ENCODE results near the gene ADSS1. TPM values are rescaled to one million over a fixed set of nuclear protein-coding genes. Genes with fewer than 3 reads are reported as not detected.

The ADSS1 gene
- total RNA-seq, 1 experiment from 2014 or later, result 9.9 TPM

GRCh38 chr14:104684449-104684821, 39.6 kb upstream of the ADSS1 start:
- Histone ChIP-seq H3K4me3 (replicated peaks in 1 of 2; ENCODE audit: low read depth in 1 of 2, low read length in 2 of 2) (no peak overlapping the region), H4K20me1 (ENCODE audit: insufficient read depth) (no peaks in the 10 kb centered on the region), H3K9me3 (ENCODE audit: control insufficient read depth in 1 of 2, insufficient read depth in 1 of 2, low read depth in 1 of 2, low read length in 2 of 2) (no peaks in the 10 kb centered on the region), H3K36me3 (ENCODE audit: control insufficient read depth in 1 of 2, insufficient read depth in 2 of 2, low read length in 2 of 2) (no peaks in the 10 kb centered on the region), H3K27ac (ENCODE audit: low read depth, low read length) (no peak overlapping the region), H3K27me3 (ENCODE audit: insufficient read depth, low read length) (no peaks in the 10 kb centered on the region), H3K4me1 (ENCODE audit: control insufficient read depth in 1 of 2, insufficient read depth in 2 of 2, low read length in 2 of 2) (peaks cover 67 to 79% of the 10 kb centered on the region in 2 experiments), H3K4me2 (ENCODE audit: low read length) (no peak overlapping the region), H3K9me2 (ENCODE audit: insufficient read depth) (no peaks in the 10 kb centered on the region), H3K9ac (ENCODE audit: low read length) (no peak overlapping the region), H2AFZ (ENCODE audit: low read depth, low read length, poor library complexity, severe bottlenecking) (no peak overlapping the region), H3K79me2 (ENCODE audit: insufficient read depth, low read length) (no peaks in the 10 kb centered on the region)
- POLR2A ChIA-PET, result no interaction called here
- intact Hi-C loops (cut with micrococcal nuclease), result no loop called here
- CTCF ChIA-PET, result interaction anchor here (1.0 to 1.3 kb wide), 2 partner anchors 18 to 142 kb away, joined by 3 read pairs; no protein-coding TSS in a partner anchor
- RAD21 ChIA-PET (ENCODE audit: low non-redundant PET in 1 of 2, low total read pairs in 2 of 2, uncharacterized antibody in 2 of 2, unreplicated experiment in 2 of 2), result no interaction called here
- BruUV-seq (replicated peaks), result no TSS peak
- ATAC-seq (no peak), DNase-seq (ENCODE audit: low read depth, low spot score) (no peak)
- TF ChIP-seq ELF1 (IDR thresholded peaks at IDR 0.05; ENCODE audit: borderline replicate concordance, low read depth) (no peak), SP1 (IDR thresholded peaks at IDR 0.05; ENCODE audit: low read depth) (no peak), POLR2AphosphoS5 (IDR thresholded peaks at IDR 0.05; ENCODE audit: low read depth, low read length) (no peak), ATF3 (IDR thresholded peaks at IDR 0.05) (no peak), CEBPB (IDR thresholded peaks at IDR 0.05; ENCODE audit: low read depth) (no peak), EGR1 (IDR thresholded peaks at IDR 0.05; ENCODE audit: low read depth) (no peak), SRF (IDR thresholded peaks at IDR 0.05; ENCODE audit: low read depth) (no peak), YY1 (IDR thresholded peaks at IDR 0.05; ENCODE audit: extremely low read depth, insufficient replicate concordance, low read depth, low read length) (no peak), JUND (IDR thresholded peaks at IDR 0.05) (no peak), EZH2phosphoT487 (IDR thresholded peaks at IDR 0.05; ENCODE audit: borderline replicate concordance) (no peak), SIN3A (IDR thresholded peaks at IDR 0.05; ENCODE audit: low read depth) (no peak), ZNF274 (IDR thresholded peaks at IDR 0.05; ENCODE audit: low read depth, low read length) (no peak), RAD21 (IDR thresholded peaks at IDR 0.05; ENCODE audit: low read depth) (no peak), CBX3 (IDR thresholded peaks at IDR 0.05; ENCODE audit: low read depth) (no peak)
